Astrocyte (in vitro differentiated cells and primary cell): Measurements from ENCODE around the gene LIX1L. TPM values are rescaled to one million over a fixed set of nuclear protein-coding genes. Genes with fewer than 3 reads are reported as not detected.

Experiments
- DNase-seq: peaks from one replicate; pipeline ENCODE4 v3.0.0-alpha.2; 2010; ENCODE audit warnings: low read depth
- FAIRE-seq: peaks from 2 replicates; lab custom pipeline; 2011; peaks lifted over from hg19 to GRCh38; lab: Jason Lieb, UNC
- H2AFZ ChIP-seq: 2 replicates; pipeline ENCODE4 v1.6.0; 2012; ENCODE audit warnings: low read depth, low read length, inconsistent platforms
- H3K27ac ChIP-seq: 2 replicates; pipeline ENCODE4 v1.5.1; 2011; ENCODE audit warnings: low read depth, low read length, inconsistent platforms
- H3K27me3 ChIP-seq: 2 replicates; pipeline ENCODE4 v1.6.0; 2011; ENCODE audit warnings: low read length, inconsistent platforms; ENCODE audit not compliant: insufficient read depth
- H3K36me3 ChIP-seq: 2 replicates; pipeline ENCODE4 v1.5.1; 2011; ENCODE audit warnings: low read length, inconsistent platforms; ENCODE audit not compliant: insufficient read depth
- H3K4me1 ChIP-seq: 2 replicates; pipeline ENCODE4 v1.5.1; 2011; ENCODE audit warnings: low read length, inconsistent platforms; ENCODE audit not compliant: insufficient read depth
- H3K4me2 ChIP-seq: 2 replicates; pipeline ENCODE4 v1.6.0; 2012; ENCODE audit warnings: low read length, inconsistent platforms
- H3K4me3 ChIP-seq: 2 replicates; pipeline ENCODE4 v1.5.1; 2011; ENCODE audit warnings: low read depth, mild to moderate bottlenecking, low read length, inconsistent platforms; ENCODE audit not compliant: insufficient read depth
- H3K79me2 ChIP-seq: 2 replicates; pipeline ENCODE4 v1.6.0; 2012; ENCODE audit warnings: mild to moderate bottlenecking, low read length, inconsistent platforms; ENCODE audit not compliant: insufficient read depth
- H3K9ac ChIP-seq: 2 replicates; pipeline ENCODE4 v1.6.0; 2012; ENCODE audit warnings: mild to moderate bottlenecking, low read length, inconsistent platforms
- H3K9me3 ChIP-seq: 2 replicates; pipeline ENCODE4 v1.5.1; 2012; ENCODE audit warnings: low read depth, mild to moderate bottlenecking, low read length, inconsistent platforms; ENCODE audit not compliant: insufficient read depth
- H4K20me1 ChIP-seq: 2 replicates; pipeline ENCODE4 v1.6.0; 2012; ENCODE audit warnings: low read length, inconsistent platforms; ENCODE audit not compliant: insufficient read depth
- H3K27ac Mint-ChIP-seq: one replicate; pipeline ENCODE4 v1.8.0; 2021; ENCODE audit warnings: mild to moderate bottlenecking, mixed read lengths; ENCODE audit not compliant: unreplicated experiment
- H3K27me3 Mint-ChIP-seq: one replicate; pipeline ENCODE4 v1.8.0; 2021; ENCODE audit warnings: low read depth, mixed read lengths; ENCODE audit not compliant: unreplicated experiment
- H3K36me3 Mint-ChIP-seq: one replicate; pipeline ENCODE4 v1.8.0; 2021; ENCODE audit warnings: low read depth, mixed read lengths; ENCODE audit not compliant: unreplicated experiment
- H3K4me1 Mint-ChIP-seq: one replicate; pipeline ENCODE4 v1.8.0; 2021; ENCODE audit warnings: low read depth, mixed read lengths; ENCODE audit not compliant: unreplicated experiment
- H3K4me3 Mint-ChIP-seq: one replicate; pipeline ENCODE4 v1.8.0; 2021; ENCODE audit warnings: mild to moderate bottlenecking, moderate library complexity, mixed read lengths; ENCODE audit not compliant: unreplicated experiment
- H3K9me3 Mint-ChIP-seq: one replicate; pipeline ENCODE4 v1.8.0; 2021; ENCODE audit warnings: mild to moderate bottlenecking, mixed read lengths; ENCODE audit not compliant: unreplicated experiment
- CTCF ChIP-seq: IDR thresholded peaks from 2 replicates; pipeline ENCODE4 v1.5.1; 2011; ENCODE audit warnings: low read depth, mild to moderate bottlenecking, inconsistent platforms, low read length, moderate library complexity; ENCODE audit not compliant: insufficient read depth
- EZH2 ChIP-seq: IDR thresholded peaks from 2 replicates; pipeline ENCODE4 v1.6.1; 2012; ENCODE audit warnings: mild to moderate bottlenecking, low read length, inconsistent platforms; ENCODE audit not compliant: insufficient read depth
- total RNA-seq: library from RNA; stranded (reverse); gene quantifications from 2 replicates; pipeline ENCODE4 v1.2.1, GENCODE V29; 2021

LIX1L gene
- total RNA-seq, 1 donor from 2014 or later: 37.2 TPM

DNA sequence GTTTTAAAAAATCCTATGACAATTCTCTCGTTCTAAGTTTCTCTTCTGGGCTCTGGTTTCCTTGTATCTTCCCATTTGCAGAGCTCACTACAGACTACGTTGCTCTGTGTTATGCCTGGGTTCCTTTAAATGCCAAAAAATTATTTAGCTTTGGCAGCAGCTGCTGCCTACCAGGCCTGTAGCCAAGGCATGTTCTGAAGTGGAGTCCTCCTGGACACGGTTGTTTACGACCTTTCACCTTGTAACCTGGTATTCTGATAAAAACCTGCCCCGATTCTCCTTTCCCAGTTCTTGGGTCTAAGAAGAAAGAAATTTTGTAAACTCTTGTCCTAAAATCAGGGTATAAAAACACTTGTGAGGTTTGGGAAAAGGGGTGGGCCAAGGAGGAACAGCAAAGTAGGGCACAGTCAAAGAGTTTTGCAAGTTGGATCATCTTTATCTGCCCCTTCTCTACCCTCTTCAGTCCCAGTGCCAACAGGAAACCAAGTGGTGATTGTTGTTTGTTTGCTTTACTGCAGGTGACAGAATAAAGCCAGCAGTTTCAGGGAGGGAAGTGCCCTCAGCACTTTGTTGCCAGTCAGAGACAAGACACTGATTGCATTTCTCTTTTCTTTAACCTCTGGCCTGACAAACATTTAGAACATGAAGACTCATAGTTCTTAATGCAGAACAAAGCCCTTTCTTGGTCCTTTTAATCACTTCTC, 41.7 kb upstream of the LIX1L start:
- DNase-seq: no peak
- peaks cover 10% of the 10 kb centered on the region for H3K4me1 Mint-ChIP-seq
- no peaks in the 10 kb centered on the region for H3K27me3 ChIP-seq
- no peaks in the 10 kb centered on the region for H3K9me3 Mint-ChIP-seq
- H3K4me3 Mint-ChIP-seq: no peak overlapping the region
- H3K9me3 ChIP-seq: no peaks in the 10 kb centered on the region
- peaks cover 10% of the 10 kb centered on the region for H4K20me1 ChIP-seq
- no peaks in the 10 kb centered on the region for H3K27me3 Mint-ChIP-seq
- peaks cover 7% of the 10 kb centered on the region for H3K36me3 Mint-ChIP-seq
- peaks cover 19% of the 10 kb centered on the region for H3K79me2 ChIP-seq
- H3K27ac Mint-ChIP-seq: no peak overlapping the region
- no peak overlapping the region for H2AFZ ChIP-seq
- no peak overlapping the region for H3K4me2 ChIP-seq
- H3K36me3 ChIP-seq: peaks cover 5% of the 10 kb centered on the region
- peaks cover 14% of the 10 kb centered on the region for H3K4me1 ChIP-seq
- no peak overlapping the region for H3K4me3 ChIP-seq
- no peak for FAIRE-seq
- H3K9ac ChIP-seq: no peak overlapping the region
- no peak for TF ChIP-seq CTCF
- TF ChIP-seq EZH2: no peak
- H3K27ac ChIP-seq: no peak overlapping the region

- DNase-seq: no peak
- no peaks in the 10 kb centered on the region for H3K9me3 ChIP-seq
- no peaks in the 10 kb centered on the region for H3K27me3 Mint-ChIP-seq
- peaks cover 21% of the 10 kb centered on the region for H3K36me3 ChIP-seq
- H3K4me2 ChIP-seq: peak overlapping the region; percentile 96
- peaks cover 20% of the 10 kb centered on the region for H3K36me3 Mint-ChIP-seq
- peaks cover 25% of the 10 kb centered on the region for H4K20me1 ChIP-seq
- H3K4me1 ChIP-seq: peaks cover 20% of the 10 kb centered on the region
- peak overlapping the region; percentile 100 for H3K4me3 Mint-ChIP-seq
- no peak overlapping the region for H3K27ac Mint-ChIP-seq
- H3K27me3 ChIP-seq: no peaks in the 10 kb centered on the region
- no peak overlapping the region for H3K27ac ChIP-seq
- no peak overlapping the region for H3K4me3 ChIP-seq
- FAIRE-seq: no peak
- no peaks in the 10 kb centered on the region for H3K9me3 Mint-ChIP-seq
- no peak overlapping the region for H2AFZ ChIP-seq
- H3K9ac ChIP-seq: no peak overlapping the region
- TF ChIP-seq EZH2: no peak
- TF ChIP-seq CTCF: no peak
- H3K4me1 Mint-ChIP-seq: peaks cover 12% of the 10 kb centered on the region
- H3K79me2 ChIP-seq: peaks cover 28% of the 10 kb centered on the region
Measured at GRCh38 chr1:145997718-145998023, 39.9 kb upstream of the LIX1L start.

DNA sequence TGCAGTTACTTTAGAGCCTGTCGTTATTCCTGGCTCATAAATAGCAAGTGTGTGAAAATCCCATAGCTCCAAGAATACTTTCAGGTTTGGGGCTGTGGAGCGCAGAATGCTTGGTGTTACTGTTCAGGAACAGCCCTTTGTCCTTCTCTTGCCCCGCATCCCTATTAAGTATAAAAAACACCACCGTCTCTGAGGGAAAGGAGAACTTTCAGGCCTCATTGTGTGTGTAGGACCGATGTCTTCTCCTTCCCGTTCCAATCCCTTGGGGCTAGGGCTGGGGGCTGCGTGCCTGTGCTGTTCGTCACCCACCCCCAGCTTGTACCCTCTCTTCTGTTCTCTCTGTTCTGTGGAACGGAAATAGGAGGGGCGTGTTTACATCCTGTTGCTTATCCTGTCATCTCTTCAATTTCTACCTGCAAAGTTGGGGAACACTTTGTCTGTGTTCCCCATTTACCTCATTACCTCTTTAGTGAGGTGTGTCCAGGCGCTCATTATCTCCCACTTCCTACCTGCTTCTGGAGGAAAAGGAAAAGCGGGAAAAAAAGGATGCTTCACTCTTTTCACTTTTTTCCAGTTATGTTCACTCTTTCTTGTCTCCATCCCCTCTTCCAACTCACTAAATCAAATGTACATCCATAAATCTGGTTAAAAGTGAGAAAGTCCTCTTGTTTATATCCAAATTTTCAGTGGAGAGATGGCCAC, 39.4 kb upstream of the LIX1L start:
- Histone ChIP-seq H3K9me3 (no peaks in the 10 kb centered on the region), H2AFZ (peak overlapping the region; percentile 85), H3K4me2 (peak overlapping the region; percentile 96), H4K20me1 (peaks cover 27% of the 10 kb centered on the region), H3K4me1 (peaks cover 20% of the 10 kb centered on the region), H3K79me2 (peaks cover 28% of the 10 kb centered on the region), H3K27me3 (no peaks in the 10 kb centered on the region), H3K36me3 (peaks cover 23% of the 10 kb centered on the region), H3K4me3 (peak overlapping the region; percentile 98), H3K27ac (peak overlapping the region; percentile 65), H3K9ac (peak overlapping the region; percentile 89)
- peaks cover 13% of the 10 kb centered on the region for H3K4me1 Mint-ChIP-seq
- H3K9me3 Mint-ChIP-seq: no peaks in the 10 kb centered on the region
- no peaks in the 10 kb centered on the region for H3K27me3 Mint-ChIP-seq
- TF ChIP-seq EZH2: no peak
- no peak for TF ChIP-seq CTCF
- peak; percentile 12 for DNase-seq
- H3K27ac Mint-ChIP-seq: peak overlapping the region; percentile 97
- peaks cover 25% of the 10 kb centered on the region for H3K36me3 Mint-ChIP-seq
- no peak for FAIRE-seq
- H3K4me3 Mint-ChIP-seq: peak overlapping the region; percentile 100
